Measurements from ENCODE around the gene GABARAPL2.

GRCh38 chr16:75555707-75556430 is 10.3 kb upstream of the GABARAPL2 start, which contains the start of gene TMEM231:
- no peak for TF ChIP-seq CTCF (IDR thresholded peaks at IDR 0.05; ENCODE audit: poor library complexity)
- no peak for TF ChIP-seq EZH2 (IDR thresholded peaks at IDR 0.05; ENCODE audit: borderline replicate concordance)
